H1 (cell line): ENCODE results near the gene GREB1L. TPM values are rescaled to one million over a fixed set of nuclear protein-coding genes. Genes with fewer than 3 reads are reported as not detected.

Experiments
- CTCF ChIA-PET: fragments of 300-600 bp; sonication (Branson Sonifier 250); formaldehyde crosslinking; loops from one replicate; lab custom pipeline; 2021; ENCODE audit not compliant: partially characterized antibody; lab: Charles Lee
- POLR2A ChIA-PET: fragments of 300-600 bp; sonication (Branson Sonifier 250); formaldehyde crosslinking; loops from one replicate; lab custom pipeline; 2021; ENCODE audit warnings: inconsistent platforms; ENCODE audit not compliant: partially characterized antibody; lab: Charles Lee
- DNase-seq, 2 experiments: peaks; one replicate each; pipeline versions ENCODE4 v3.0.0 to v3.0.0-alpha.2; 2010 to 2022; ENCODE audit warnings: low spot score in 2 of 2, low read depth in 1 of 2, mixed read lengths in 1 of 2
- FAIRE-seq: peaks from 2 replicates; lab custom pipeline; 2011; peaks lifted over from hg19 to GRCh38; lab: Jason Lieb, UNC
- H2AFZ ChIP-seq: 2 replicates; pipeline ENCODE4 v1.8.1; 2012; ENCODE audit warnings: low read length, inconsistent platforms
- H2AK5ac ChIP-seq: 2 replicates; pipeline ENCODE4 v1.6.1; 2013; ENCODE audit warnings: low read depth, low read length
- H2BK120ac ChIP-seq: replicated peaks from 2 replicates; pipeline ENCODE3; 2013; ENCODE audit warnings: low read depth, low read length, inconsistent platforms
- H2BK12ac ChIP-seq: 2 replicates; pipeline ENCODE4 v1.6.1; 2013; ENCODE audit warnings: low read depth, low read length
- H2BK15ac ChIP-seq: 2 replicates; pipeline ENCODE4 v1.6.1; 2013; ENCODE audit warnings: low read length
- H2BK20ac ChIP-seq: 2 replicates; pipeline ENCODE4 v1.6.1; 2013; ENCODE audit warnings: low read length
- H2BK5ac ChIP-seq: 2 replicates; pipeline ENCODE4 v1.6.1; 2013; ENCODE audit warnings: low read depth, low read length
- H3K14ac ChIP-seq: 2 replicates; pipeline ENCODE4 v1.6.1; 2013; ENCODE audit warnings: inconsistent platforms; ENCODE audit not compliant: insufficient read length
- H3K18ac ChIP-seq: 2 replicates; pipeline ENCODE4 v1.6.1; 2013; ENCODE audit warnings: low read length; ENCODE audit errors: extremely low read depth
- H3K23ac ChIP-seq: 2 replicates; pipeline ENCODE4 v1.6.1; 2013; ENCODE audit warnings: inconsistent platforms; ENCODE audit not compliant: insufficient read length
- H3K23me2 ChIP-seq: 2 replicates; pipeline ENCODE4 v1.6.1; 2013; ENCODE audit warnings: low read depth, low read length
- H3K27ac ChIP-seq: 2 replicates; pipeline ENCODE4 v1.6.1; 2011; ENCODE audit warnings: low read depth, low read length, inconsistent platforms
- H3K27me3 ChIP-seq, 4 experiments: replicated peaks in 1 of 4; 1 replicate in 1 of 4; 2 replicates in 3 of 4; pipeline versions ENCODE4 v1.6.1 to v1.8.1; 2011 to 2013; ENCODE audit warnings: low read length in 3 of 4, mild to moderate bottlenecking in 3 of 4, inconsistent platforms in 2 of 4, mixed read lengths in 2 of 4, moderate library complexity in 1 of 4; ENCODE audit not compliant: control insufficient read depth in 3 of 4, insufficient read depth in 3 of 4; ENCODE audit errors: extremely low read depth in 1 of 4
- H3K36me3 ChIP-seq, 4 experiments: 2 replicates each; pipeline versions ENCODE4 v1.6.1 to v1.8.1; 2011 to 2013; ENCODE audit warnings: mild to moderate bottlenecking in 4 of 4, low read length in 3 of 4, moderate library complexity in 2 of 4, control low read depth in 1 of 4, inconsistent platforms in 1 of 4; ENCODE audit not compliant: insufficient read depth in 4 of 4, control insufficient read depth in 2 of 4
- H3K4ac ChIP-seq: replicated peaks from 2 replicates; pipeline ENCODE3; 2013; ENCODE audit warnings: low read length, low read depth, mixed read lengths, inconsistent platforms; ENCODE audit not compliant: insufficient read length
- H3K4me1 ChIP-seq, 4 experiments: replicated peaks in 1 of 4; 1 replicate in 1 of 4; 2 replicates in 3 of 4; pipeline versions ENCODE4 v1.6.1 to v1.8.1; 2011 to 2013; ENCODE audit warnings: low read length in 3 of 4, inconsistent platforms in 2 of 4, mixed read lengths in 1 of 4; ENCODE audit not compliant: insufficient read depth in 4 of 4, control insufficient read depth in 3 of 4
- H3K4me2 ChIP-seq, 2 experiments: 2 replicates each; pipeline versions ENCODE4 v1.6.1 to v1.8.1; 2011 to 2013; ENCODE audit warnings: low read depth in 2 of 2, low read length in 2 of 2, control low read depth in 1 of 2, inconsistent platforms in 1 of 2, mild to moderate bottlenecking in 1 of 2; ENCODE audit not compliant: insufficient read depth in 1 of 2
- H3K4me3 ChIP-seq, 4 experiments: fragments of 200-600, 300-600 bp in 1 of 4; sonication (generic), shearing (Covaris generic), sonication (Bioruptor Twin) in 1 of 4; 2 replicates each; pipeline versions ENCODE4 v1.5.1 to v1.8.1; 2011 to 2016; ENCODE audit warnings: low read length in 4 of 4, low read depth in 3 of 4, control low read depth in 2 of 4, inconsistent platforms in 2 of 4, mild to moderate bottlenecking in 2 of 4, mixed read lengths in 1 of 4, moderate library complexity in 1 of 4; ENCODE audit not compliant: insufficient read depth in 2 of 4; ENCODE audit errors: extremely low read depth in 1 of 4
- H3K56ac ChIP-seq: replicated peaks from 2 replicates; pipeline ENCODE3; 2013; ENCODE audit warnings: low read depth, mild to moderate bottlenecking, mixed read lengths, low read length, inconsistent platforms; ENCODE audit not compliant: insufficient read length
- H3K79me1 ChIP-seq: 2 replicates; pipeline ENCODE4 v1.6.1; 2013; ENCODE audit warnings: low read depth, low read length, control low read depth
- H3K79me2 ChIP-seq, 2 experiments: 2 replicates each; pipeline versions ENCODE4 v1.6.1 to v1.8.1; 2012 to 2013; ENCODE audit warnings: low read length in 2 of 2, mild to moderate bottlenecking in 2 of 2, inconsistent platforms in 1 of 2; ENCODE audit not compliant: insufficient read depth in 2 of 2, control insufficient read depth in 1 of 2
- H3K9ac ChIP-seq, 4 experiments: replicated peaks in 1 of 4; 1 replicate in 1 of 4; 2 replicates in 3 of 4; pipeline versions ENCODE4 v1.6.1 to v1.8.1; 2011 to 2013; ENCODE audit warnings: low read depth in 3 of 4, low read length in 3 of 4, control low read depth in 2 of 4, mild to moderate bottlenecking in 2 of 4, moderate library complexity in 2 of 4, inconsistent platforms in 1 of 4; ENCODE audit errors: extremely low read depth in 1 of 4
- H3K9me3 ChIP-seq, 2 experiments: 2 replicates each; pipeline versions ENCODE4 v1.6.1 to v1.8.1; 2012 to 2013; ENCODE audit warnings: mild to moderate bottlenecking in 2 of 2, moderate library complexity in 2 of 2, control low read depth in 1 of 2, inconsistent platforms in 1 of 2, low read depth in 1 of 2, low read length in 1 of 2, mixed read lengths in 1 of 2; ENCODE audit not compliant: insufficient read depth in 2 of 2
- H4K20me1 ChIP-seq, 2 experiments: replicated peaks in 1 of 2; 2 replicates each; pipeline versions ENCODE3 to v1.8.1; 2011 to 2013; ENCODE audit warnings: inconsistent platforms in 2 of 2, low read length in 2 of 2, mild to moderate bottlenecking in 1 of 2; ENCODE audit not compliant: insufficient read depth in 2 of 2, control insufficient read depth in 1 of 2
- H4K5ac ChIP-seq: 2 replicates; pipeline ENCODE4 v1.6.1; 2013; ENCODE audit warnings: low read length, low read depth, mixed read lengths, inconsistent platforms; ENCODE audit not compliant: insufficient read length
- H4K8ac ChIP-seq: 2 replicates; pipeline ENCODE4 v1.8.0; 2013; ENCODE audit warnings: mild to moderate bottlenecking, moderate library complexity, low read length, inconsistent platforms; ENCODE audit not compliant: insufficient read depth; ENCODE audit errors: extremely low read depth
- H4K91ac ChIP-seq: replicated peaks from 2 replicates; pipeline ENCODE3; 2013; ENCODE audit warnings: low read length, mixed read lengths, inconsistent platforms; ENCODE audit not compliant: insufficient read length
- BCL11A ChIP-seq, 2 experiments: IDR thresholded peaks; one replicate each; pipeline ENCODE4 v1.6.1; 2011; ENCODE audit warnings: low read depth in 2 of 2, low read length in 2 of 2, mild to moderate bottlenecking in 2 of 2
- CTBP2 ChIP-seq: IDR thresholded peaks from 2 replicates; pipeline ENCODE4 v1.7.0; 2011; ENCODE audit warnings: borderline replicate concordance, mild to moderate bottlenecking, moderate library complexity, mixed read lengths, low read length; ENCODE audit not compliant: insufficient read depth, insufficient read length
- RAD21 ChIP-seq, 2 experiments: IDR thresholded peaks in 1 of 2; conservative IDR thresholded peaks in 1 of 2; 2 replicates each; pipeline ENCODE4 v1.6.1; 2011; ENCODE audit warnings: low read depth in 2 of 2, low read length in 2 of 2, improper control_type of control experiment in 1 of 2, inconsistent platforms in 1 of 2, mild to moderate bottlenecking in 1 of 2, moderate library complexity in 1 of 2
- RFX5 ChIP-seq: IDR thresholded peaks from 2 replicates; pipeline ENCODE4 v1.6.1; 2011; ENCODE audit warnings: low read depth, low read length, improper control_type of control experiment, borderline replicate concordance
- SAP30 ChIP-seq: fragments of 300-600 bp; sonication (generic); IDR thresholded peaks from 2 replicates; pipeline ENCODE4 v1.7.1; 2012; ENCODE audit warnings: low read length, moderate library complexity, mild to moderate bottlenecking, inconsistent platforms; ENCODE audit not compliant: insufficient read depth, insufficient replicate concordance
- SIRT6 ChIP-seq: IDR thresholded peaks from one replicate; pipeline ENCODE4 v1.7.1; 2012; ENCODE audit warnings: low read length, inconsistent platforms
- TAF1 ChIP-seq: IDR thresholded peaks from 2 replicates; pipeline ENCODE4 v1.6.1; 2011; ENCODE audit warnings: mild to moderate bottlenecking, low read depth, low read length
- TCF12 ChIP-seq: IDR thresholded peaks from 2 replicates; pipeline ENCODE4 v1.6.1; 2011; ENCODE audit warnings: low read depth, mild to moderate bottlenecking, low read length
- WGBS, 2 experiments: shearing (Covaris generic) in 1 of 2; methylation state at CpG; one replicate each; pipeline versions ENCODE4 v1.1.6 to v1.1.7; 2013 to 2015; ENCODE audit warnings: low lambda C conversion rate in 2 of 2, mixed read lengths in 2 of 2, inconsistent platforms in 1 of 2, low coverage in 1 of 2, missing lambda C conversion rate in 1 of 2; ENCODE audit not compliant: insufficient replicate concordance in 2 of 2, insufficient coverage in 1 of 2, insufficient read length in 1 of 2; ENCODE audit errors: extremely low coverage in 1 of 2, missing lambda C conversion rate in 1 of 2; 5-methylcytosine and 5-hydroxymethylcytosine counted together
- long read RNA-seq, 2 experiments: library from RNA in 1 of 2; library from capped mRNA in 1 of 2; stranded (forward); transcript quantifications; one replicate each; pipeline ENCODE4 v2.0.0, GENCODE V29; 2021; ENCODE audit warnings: inconsistent platforms in 1 of 2
- polyA minus RNA-seq, 3 experiments: library from RNA; depleted of rRNA, polyadenylated mRNA; stranded (reverse); fragments of >200 nt; gene quantifications; 1 replicate in 2 of 3; 2 replicates in 1 of 3; pipeline ENCODE4 v1.2.3, GENCODE V29; 2011
- polyA plus RNA-seq, 7 experiments: library from polyadenylated mRNA; depleted of rRNA in 3 of 7; stranded (reverse) in 5 of 7; unstranded in 2 of 7; fragments of >200 nt in 5 of 7; fragments of 200-250 nt in 2 of 7; gene quantifications; 1 replicate in 5 of 7; 2 replicates in 1 of 7; 4 replicates in 1 of 7; pipeline versions ENCODE4 v1.2.1 to v1.2.3, GENCODE V29; 2011 to 2013; ENCODE audit warnings: missing spikeins in 2 of 7, mixed read lengths in 2 of 7
- total RNA-seq: library from RNA; stranded (reverse); fragmentation: NEBNext Ultra II Directional; extraction: Animal tissue kit (Norgen Biotek cat#: 25700); gene quantifications from 2 replicates; pipeline ENCODE4 v1.2.1, GENCODE V29; 2021

GREB1L gene
- total RNA-seq = 0.31 and 0.34 TPM in 2 replicates
- 1.6 and 2.9 TPM in 2 replicates for polyA plus RNA-seq (2011; rRNA removed)
- polyA plus RNA-seq (2011; cell fraction: cytosol; rRNA removed) = 2.7 TPM
- polyA plus RNA-seq (2011; cell fraction: nucleus; rRNA removed) = 4.9 TPM
- polyA plus RNA-seq (2012, experiment 1 of 2) = 1.1 to 1.9 TPM (median 1.5 TPM) in 4 replicates
- polyA plus RNA-seq (2012, experiment 2 of 2) = 0.13 TPM
- not detected for polyA plus RNA-seq (2013, experiment 1 of 2)
- 0.02 TPM for polyA plus RNA-seq (2013, experiment 2 of 2)
- polyA minus RNA-seq (2011; rRNA and poly(A)+ RNA removed) = 4.2 and 12.5 TPM in 2 replicates
- polyA minus RNA-seq (2011; cell fraction: cytosol; rRNA and poly(A)+ RNA removed) = 6.5 TPM
- polyA minus RNA-seq (2011; cell fraction: nucleus; rRNA and poly(A)+ RNA removed) = 12.3 TPM
- long read RNA-seq, experiment 1 = 0 reads
- long read RNA-seq, experiment 2 = 0 reads

GRCh38 chr18:21242141-21242779 is at the start of gene GREB1L:
Gene GREB1L, plus strand, starts transcription at chr18:21242232. Its CDS starts 141,287 bp downstream, at chr18:21383519.
- POLR2A ChIA-PET = interaction anchor here (0.6 to 1.0 kb wide), 2 partner anchors 370 to 942 kb away, joined by 3 to 4 read pairs; partner anchors contain the start of gene SNRPD1
- H3K79me2 ChIP-seq = no peaks in the 10 kb centered on the region; a peak in 1 of 4 replicates
- TF ChIP-seq SAP30 (no peak), TAF1 (no peak; the same call in 1 of the 2 replicates), BCL11A (IDR thresholded peaks at IDR 0.05; ENCODE audit: low read depth in 2 of 2, low read length in 2 of 2) (no peak), CTBP2 (no peak), SIRT6 (no peak), RAD21 (IDR thresholded peaks at IDR 0.05 in 1 of 2, conservative IDR thresholded peaks at IDR 0.05 in 1 of 2; ENCODE audit: low read depth in 2 of 2, low read length in 2 of 2) (peak; percentile 43 to 70), RFX5 (no peak), TCF12 (no peak)

More at GRCh38 chr18:21242141-21242779, at the start of gene GREB1L:
- H3K23me2 ChIP-seq = peaks cover 13% of the 10 kb centered on the region; the same call in 1 of the 2 replicates
- no peak within 1 kb of the TSS for H3K56ac ChIP-seq
- H2BK120ac ChIP-seq = no peak within 1 kb of the TSS
- no peak within 1 kb of the TSS for H3K27ac ChIP-seq
- 0 out of 2 replicates have a peak within 1 kb of the TSS, but pooled peaks have one; percentile 46 for H2BK15ac ChIP-seq
- no peak within 1 kb of the TSS for H3K4ac ChIP-seq
- no peak within 1 kb of the TSS for H4K5ac ChIP-seq
- H4K91ac ChIP-seq = no peak within 1 kb of the TSS
- peak within 1 kb of the TSS; percentile 73 to 85 for H3K4me2 ChIP-seq
- no peak for FAIRE-seq
- H3K27me3 ChIP-seq = peaks cover 35 to 64% (median 56%) of the 10 kb centered on the region in 4 experiments
- CTCF ChIA-PET = interaction anchor here (0.5 to 1.2 kb wide), 3 partner anchors 30 to 320 kb away, joined by 3 read pairs; no protein-coding TSS in a partner anchor
- WGBS, 2 experiments = 1% methylated on average over 36 of the region's 87 CpGs; no CpG with 5 or more reads in 1 of the 2 experiments
- no peak within 1 kb of the TSS for H3K14ac ChIP-seq
- no peak within 1 kb of the TSS for H2BK20ac ChIP-seq
- H2BK12ac ChIP-seq = no peak within 1 kb of the TSS
- no peaks in the 10 kb centered on the region for H3K36me3 ChIP-seq
- peak in 1 of 2 experiments; percentile 83 for DNase-seq
- no peak within 1 kb of the TSS; the same call in 1 of the 2 replicates for H3K18ac ChIP-seq
- no peaks in the 10 kb centered on the region for H3K79me1 ChIP-seq
- peak within 1 kb of the TSS in 3 of 4 experiments; percentile 42 to 59 (median 56); a peak in 4 of 7 replicates for H3K9ac ChIP-seq
- H4K8ac ChIP-seq = peak within 1 kb of the TSS; percentile 71; the same call in 1 of the 2 replicates
- peak within 1 kb of the TSS; percentile 63 to 74 (median 69) for H3K4me3 ChIP-seq
- H3K23ac ChIP-seq = no peak within 1 kb of the TSS
- H3K9me3 ChIP-seq = no peaks in the 10 kb centered on the region
- H2AK5ac ChIP-seq = no peak within 1 kb of the TSS
- no peaks in the 10 kb centered on the region for H4K20me1 ChIP-seq
- no peak within 1 kb of the TSS for H2BK5ac ChIP-seq
- peaks cover 0 to 15% (median 8%) of the 10 kb centered on the region in 4 experiments; a peak in 6 of 7 replicates for H3K4me1 ChIP-seq
- no peak within 1 kb of the TSS for H2AFZ ChIP-seq
